Skin epidermis (tissue), 12 donors: ENCODE measurements around the gene RAD54L2.
"Not testable (repeated sequence)": the region's sequence is repeated elsewhere in the genome, so short reads cannot be mapped to it uniquely, and the experiment has no call there.

Source experiments
- H3K27ac ChIP-seq, 21 experiments: fragments of 200-600 bp; sonication (generic) in 11 of 21; one replicate each; pipeline ENCODE4 v1.5.0; 2020; ENCODE audit warnings: mild to moderate bottlenecking in 3 of 21, inconsistent platforms in 2 of 21, moderate library complexity in 2 of 21
- H3K4me3 ChIP-seq, 7 experiments: fragments of 200-600 bp; sonication (generic) in 2 of 7; one replicate each; pipeline ENCODE4 v1.5.0; 2020; ENCODE audit warnings: inconsistent platforms in 2 of 7, mild to moderate bottlenecking in 2 of 7, moderate library complexity in 1 of 7

The RAD54L2 gene

GRCh38 chr3:51538459-51539290, at the start of gene RAD54L2:
Gene RAD54L2 (plus strand): TSS chr3:51538719. CDS start chr3:51590421, 51,702 bp downstream.
- H3K4me3 ChIP-seq: peak within 1 kb of the TSS; percentile 70 to 94 (median 92)
- H3K27ac ChIP-seq: peak within 1 kb of the TSS; percentile 69 to 98 (median 92)

DNA sequence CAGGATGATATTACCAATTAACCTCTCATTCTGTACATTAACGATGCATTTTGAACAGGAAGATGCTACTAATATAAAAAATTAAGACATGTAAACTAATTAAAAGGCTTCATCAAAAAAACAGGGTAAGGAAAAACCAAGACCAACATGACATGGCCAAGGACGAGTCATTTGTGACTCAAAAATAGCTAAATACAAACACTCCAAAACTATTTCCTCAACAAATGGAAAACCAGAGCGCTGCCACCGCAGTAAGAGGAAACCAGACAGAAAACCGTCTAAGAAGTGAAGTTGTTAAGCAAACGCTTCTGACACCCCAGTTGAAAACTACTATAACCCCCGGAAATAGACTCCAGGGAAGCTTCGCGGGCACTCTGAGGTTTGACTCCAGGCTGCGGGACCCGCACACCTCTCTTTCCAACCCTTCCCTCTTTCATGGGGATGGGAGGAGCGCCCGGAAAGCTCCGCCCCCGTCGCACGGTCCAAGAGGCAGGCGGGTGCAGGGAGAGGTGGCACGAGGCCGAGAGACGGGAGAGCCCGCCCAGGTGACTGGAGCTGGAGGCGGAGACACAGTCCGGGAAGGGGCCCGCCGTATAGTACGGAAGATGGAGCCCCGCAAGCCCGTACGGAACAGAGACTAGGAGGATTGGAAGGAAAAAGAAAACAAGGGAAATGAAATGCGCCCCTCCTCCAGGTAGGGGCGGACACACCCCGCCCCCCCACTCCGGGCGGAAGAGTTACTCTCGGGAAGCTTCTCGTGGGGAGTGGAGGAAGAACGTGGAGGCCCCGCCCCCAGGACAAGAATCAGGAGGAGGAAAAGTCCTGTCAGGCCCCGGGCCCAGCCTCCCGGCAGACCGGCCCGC, 39.4 kb upstream of the RAD54L2 start:
- Histone ChIP-seq H3K27ac (peak overlapping the region; percentile 89 to 99 (median 97)), H3K4me3 (peak overlapping the region; percentile 87 to 100 (median 96))

- Histone ChIP-seq H3K27ac (peak overlapping the region in 20 of 21 experiments; percentile 4 to 99 (median 81)), H3K4me3 (peak overlapping the region in 1 of 7 experiments; percentile 87)
Observed at GRCh38 chr3:51500632-51501131, 37.8 kb upstream of the RAD54L2 start.

GRCh38 chr3:51501833-51502561, 36.5 kb upstream of the RAD54L2 start:
- Histone ChIP-seq H3K27ac (peak overlapping the region in 2 of 21 experiments; percentile 2 to 30), H3K4me3 (no peak overlapping the region)

DNA sequence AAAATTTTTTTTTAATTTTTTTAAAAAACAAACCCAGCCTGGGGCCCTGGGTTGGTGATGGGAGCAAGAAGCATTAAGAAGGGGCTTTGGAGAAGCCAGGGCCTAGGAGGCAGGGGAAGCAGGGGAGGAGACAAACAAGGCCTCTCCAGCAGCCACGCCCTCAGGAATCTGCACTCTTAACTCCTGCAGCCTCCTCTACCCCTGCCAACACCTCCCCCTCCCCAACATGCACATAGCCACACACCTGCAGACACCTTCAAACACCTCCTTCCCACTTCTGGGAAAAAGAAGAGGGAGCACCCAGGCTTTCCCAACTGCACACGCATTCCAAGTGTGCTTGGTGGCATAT, 36.0 kb upstream of the RAD54L2 start:
- Histone ChIP-seq H3K27ac (no peak overlapping the region), H3K4me3 (no peak overlapping the region)

GRCh38 chr3:51503007-51503406, 35.5 kb upstream of the RAD54L2 start:
- H3K27ac ChIP-seq: no peak overlapping the region
- no peak overlapping the region for H3K4me3 ChIP-seq

GRCh38 chr3:51508255-51508654, 30.3 kb upstream of the RAD54L2 start:
- H3K27ac ChIP-seq: no peak overlapping the region

DNA sequence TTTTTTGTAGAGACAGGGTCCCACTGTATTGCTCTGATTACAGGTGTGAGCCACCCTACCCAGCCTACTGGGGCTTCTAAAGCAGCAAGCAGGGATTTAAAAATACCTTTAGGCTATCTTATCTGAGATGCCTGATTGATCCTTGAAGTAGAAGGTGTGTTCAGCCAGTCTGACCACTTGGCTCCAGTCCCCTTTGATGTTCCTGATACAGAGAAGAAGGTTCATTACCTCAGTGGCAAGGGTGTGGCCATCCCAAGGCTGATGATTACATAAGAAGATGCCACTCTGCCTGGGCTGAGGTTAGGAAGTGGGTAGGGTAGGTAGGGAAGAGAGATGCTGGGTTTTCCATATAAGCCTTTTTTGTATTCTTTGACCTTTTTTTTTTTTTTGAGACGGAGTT, 27.5 kb upstream of the RAD54L2 start:
- H3K4me3 ChIP-seq: no peak overlapping the region
- no peak overlapping the region for H3K27ac ChIP-seq

More at GRCh38 chr3:51508255-51508654, 30.3 kb upstream of the RAD54L2 start:
- H3K4me3 ChIP-seq: no peak overlapping the region

GRCh38 chr3:51514210-51514609, 24.3 kb upstream of the RAD54L2 start:
- Histone ChIP-seq H3K27ac (no peak overlapping the region), H3K4me3 (no peak overlapping the region)

- Histone ChIP-seq H3K27ac (no peak overlapping the region), H3K4me3 (no peak overlapping the region)
Observed at GRCh38 chr3:51519848-51520247, 18.7 kb upstream of the RAD54L2 start.

GRCh38 chr3:51520906-51521730, 17.4 kb upstream of the RAD54L2 start:
- not testable (repeated sequence) for H3K27ac ChIP-seq, H3K4me3 ChIP-seq

- Histone ChIP-seq H3K27ac (no peak overlapping the region), H3K4me3 (no peak overlapping the region)
Observed at GRCh38 chr3:51522273-51522962, 16.1 kb upstream of the RAD54L2 start.

DNA sequence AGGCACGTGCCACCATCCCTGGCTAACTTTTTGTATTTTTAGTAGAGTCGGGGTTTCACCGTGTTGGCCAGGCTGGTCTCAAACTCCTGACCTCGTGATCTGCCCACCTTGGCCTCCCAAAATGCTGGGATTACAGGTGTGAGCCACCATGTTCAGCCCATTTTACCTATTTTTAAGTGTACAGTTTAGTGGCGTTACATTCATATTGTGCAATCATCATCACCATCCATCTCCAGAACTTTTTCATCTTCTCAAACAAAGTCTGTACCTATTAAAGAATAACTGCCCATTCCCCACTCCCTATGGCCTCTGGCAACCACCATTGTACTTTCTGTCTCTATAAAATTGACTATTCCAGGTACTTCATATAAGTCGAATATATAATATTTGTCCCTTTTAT, 13.6 kb upstream of the RAD54L2 start:
- not testable (repeated sequence) for H3K4me3 ChIP-seq, H3K27ac ChIP-seq

- no peak overlapping the region for H3K4me3 ChIP-seq
- H3K27ac ChIP-seq: no peak overlapping the region
Observed at GRCh38 chr3:51530485-51530884, 8.0 kb upstream of the RAD54L2 start.

GRCh38 chr3:51535146-51536019, 3.1 kb upstream of the RAD54L2 start:
- no peak overlapping the region for H3K4me3 ChIP-seq
- H3K27ac ChIP-seq: no peak overlapping the region

DNA sequence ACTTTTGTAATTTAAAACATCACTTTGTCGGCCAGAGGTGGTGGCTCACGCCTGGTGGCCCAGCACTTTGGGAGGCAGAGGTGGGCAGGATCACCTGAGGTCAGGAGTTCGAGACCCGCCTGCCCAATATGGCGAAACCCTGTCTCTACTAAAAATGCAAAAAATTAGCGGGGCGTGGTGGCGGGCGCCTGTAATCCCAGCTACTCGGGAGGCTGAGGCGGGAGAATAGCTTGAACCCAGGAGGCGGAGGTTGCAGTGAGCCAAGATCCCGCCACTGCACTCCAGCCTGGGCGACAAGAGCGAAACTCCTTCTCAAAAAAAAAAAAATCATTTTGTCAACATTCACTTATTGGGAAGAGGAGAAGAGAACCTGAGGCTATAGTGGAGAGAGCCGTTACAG, 888 bp upstream of the RAD54L2 start:
- Histone ChIP-seq H3K4me3 (peak overlapping the region; percentile 70 to 94 (median 92)), H3K27ac (peak overlapping the region in 17 of 21 experiments; percentile 69 to 98 (median 94))

DNA sequence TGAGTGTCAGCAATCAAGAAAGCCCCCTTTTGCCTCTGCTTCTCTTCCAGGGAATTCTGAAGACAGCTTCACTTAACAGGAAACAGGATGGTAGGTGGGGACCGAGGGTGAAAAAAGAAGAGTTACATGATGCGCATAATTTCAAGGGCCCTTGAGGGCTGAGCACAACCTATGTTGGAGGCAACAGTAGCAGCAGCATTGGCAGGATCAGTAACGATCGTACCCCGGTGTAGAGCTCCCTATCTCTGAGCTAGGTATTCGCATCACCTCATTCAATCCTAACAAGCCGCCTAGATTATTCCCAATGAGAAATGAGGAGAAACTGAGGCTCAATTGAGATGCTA, 432 bp upstream of the RAD54L2 start:
- H3K4me3 ChIP-seq: peak overlapping the region; percentile 70 to 94 (median 92)
- peak overlapping the region in 20 of 21 experiments; percentile 69 to 98 (median 92) for H3K27ac ChIP-seq
